ENCODE results near the gene PTMA.
"Not testable (repeated sequence)": the region's sequence is repeated elsewhere in the genome, so short reads cannot be mapped to it uniquely, and the experiment has no call there.

PTMA gene

DNA sequence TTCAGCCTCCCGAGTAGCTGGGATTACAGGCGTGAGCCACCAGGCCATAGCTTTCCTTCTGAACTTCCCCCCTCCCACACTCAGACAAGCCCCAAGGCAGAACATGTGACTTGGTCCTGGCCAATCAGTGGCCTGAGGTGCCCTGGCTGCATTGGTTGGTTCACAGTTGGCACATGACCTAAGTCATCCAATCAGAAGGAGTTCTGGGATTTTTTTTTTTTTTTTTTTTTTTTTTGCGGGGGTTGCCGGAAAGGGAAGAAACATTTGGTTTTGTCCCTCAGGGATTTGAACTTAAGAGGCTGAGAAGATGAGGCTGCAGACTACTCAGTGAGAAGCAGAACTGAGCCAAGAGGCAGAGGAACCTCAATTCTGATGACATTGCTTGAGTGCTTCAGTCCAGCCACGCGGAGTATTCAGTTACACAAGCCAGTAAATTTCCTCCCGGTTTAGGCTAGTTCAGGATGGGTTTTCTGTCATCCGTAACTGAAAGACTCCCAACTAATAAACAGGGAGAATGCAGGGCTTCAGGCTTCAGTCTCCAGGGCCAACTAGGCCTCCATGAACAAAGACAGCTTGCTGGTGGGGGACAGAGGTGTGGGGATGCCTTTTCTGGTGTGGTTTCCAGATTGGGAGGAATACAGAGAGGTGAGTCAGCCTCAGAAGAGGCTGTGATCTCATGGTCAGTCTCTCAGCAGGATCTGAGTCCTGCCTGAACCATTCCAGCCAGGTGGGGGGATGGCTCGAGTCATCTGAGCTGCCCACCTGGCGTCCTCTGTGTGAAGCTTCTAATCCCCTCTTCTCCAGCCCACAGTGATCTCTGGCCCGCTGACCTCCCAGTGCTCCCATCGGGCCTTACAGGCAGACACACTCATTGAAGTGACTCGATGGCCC lies 9.2 kb downstream of the PTMA start:
- DNase-seq: peak; percentile 89 to 94 (median 91)

DNA sequence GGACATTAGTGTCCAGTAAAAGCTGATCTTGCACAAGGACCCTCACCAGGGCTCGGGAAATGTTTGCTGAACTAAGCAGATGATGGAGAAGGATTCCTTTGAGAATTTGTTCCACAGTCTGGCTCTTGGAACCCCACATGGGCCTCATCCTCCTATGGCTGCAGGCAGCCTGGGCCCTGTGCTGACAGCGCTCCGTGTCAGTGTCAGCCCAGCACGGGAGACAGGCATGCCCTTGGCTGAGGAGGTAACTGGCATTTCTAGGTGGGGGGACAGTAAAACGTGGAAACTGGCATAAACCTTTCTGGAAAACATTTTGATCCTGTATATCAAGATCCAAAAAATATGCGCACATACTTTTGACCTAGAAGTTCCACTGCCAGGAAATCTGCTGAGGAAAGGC lies 10.5 kb downstream of the PTMA start:
- no peak for DNase-seq

DNA sequence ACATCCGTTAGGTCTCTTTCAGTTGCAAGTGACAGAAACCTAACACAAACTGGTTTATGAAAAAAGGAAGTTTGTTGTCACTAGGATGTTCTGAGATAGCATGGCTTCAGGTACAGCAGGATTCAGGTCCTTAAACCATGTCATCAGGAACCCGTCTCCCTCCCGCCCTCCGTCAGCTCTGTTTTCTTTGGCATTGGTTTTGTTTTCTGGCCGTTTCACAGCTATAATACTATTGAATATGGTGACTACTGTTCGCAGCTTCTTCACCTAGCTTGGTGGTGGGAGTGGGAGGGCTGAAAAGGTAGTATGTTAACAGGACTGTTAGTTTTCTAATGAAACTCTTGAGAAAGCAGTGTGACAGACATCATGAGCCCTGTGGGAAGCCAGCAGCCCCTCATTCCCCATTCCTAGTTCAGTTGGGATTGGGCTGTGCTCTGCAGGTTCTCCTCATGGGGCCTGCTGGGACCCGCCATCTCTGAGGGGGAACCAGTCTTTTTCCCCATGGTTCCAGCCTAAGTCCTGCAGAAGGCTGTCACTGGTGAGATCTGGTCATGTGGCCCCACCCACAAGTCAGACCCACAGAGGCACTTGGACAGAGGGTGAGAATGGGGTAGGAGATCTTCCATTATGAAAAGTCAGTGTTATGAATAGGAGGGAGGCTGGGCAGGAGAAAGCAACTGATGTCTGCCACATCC lies 12.1 kb downstream of the PTMA start:
- no peak for DNase-seq

DNA sequence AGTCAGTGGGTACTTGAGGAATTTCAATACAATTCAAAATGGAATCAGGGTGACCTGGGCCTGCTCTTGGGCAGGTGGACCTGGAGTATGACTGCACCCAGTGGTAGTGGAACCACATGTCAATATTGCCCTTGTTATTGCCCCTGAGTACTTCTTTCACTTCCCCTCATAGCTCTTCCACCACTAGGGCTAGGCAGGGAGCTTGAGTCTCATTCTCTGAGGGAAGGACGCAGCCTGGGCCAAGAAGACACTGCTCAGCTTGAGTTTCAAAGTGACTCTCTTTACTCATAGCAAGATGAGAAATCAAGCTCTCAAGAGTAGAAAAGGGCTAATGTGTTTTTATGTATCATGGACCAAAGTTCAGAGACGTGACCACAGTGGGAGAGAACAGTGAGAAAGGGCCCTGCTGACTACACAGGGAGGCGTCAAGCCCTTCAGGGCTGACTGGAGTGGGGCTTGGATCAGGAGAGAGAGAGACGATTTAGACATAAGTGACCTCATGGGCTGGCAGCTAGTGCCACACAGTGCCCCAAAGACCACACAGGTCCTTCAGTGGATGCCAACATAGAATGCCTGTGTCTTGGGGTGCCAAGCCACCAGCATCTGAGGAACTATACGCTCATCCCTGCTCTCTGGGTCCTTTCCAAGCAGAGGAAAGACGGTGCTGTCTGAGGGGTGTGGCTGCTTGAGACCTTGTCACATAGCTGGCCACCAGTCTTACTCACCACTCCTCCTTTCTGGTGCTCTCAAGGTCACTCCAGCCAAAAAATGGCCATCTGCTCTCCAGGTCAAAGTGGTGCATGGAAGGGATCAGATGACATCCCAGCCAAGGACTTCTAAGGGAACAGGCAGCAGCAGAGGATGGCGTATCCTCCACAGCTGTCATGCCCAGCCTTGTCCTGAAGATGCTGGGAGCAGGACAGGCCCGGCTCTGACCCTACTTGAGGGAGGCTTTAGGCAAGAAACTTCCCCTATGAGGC lies 13.0 kb downstream of the PTMA start:
- peak; percentile 36 to 43 (median 39) for DNase-seq

DNA sequence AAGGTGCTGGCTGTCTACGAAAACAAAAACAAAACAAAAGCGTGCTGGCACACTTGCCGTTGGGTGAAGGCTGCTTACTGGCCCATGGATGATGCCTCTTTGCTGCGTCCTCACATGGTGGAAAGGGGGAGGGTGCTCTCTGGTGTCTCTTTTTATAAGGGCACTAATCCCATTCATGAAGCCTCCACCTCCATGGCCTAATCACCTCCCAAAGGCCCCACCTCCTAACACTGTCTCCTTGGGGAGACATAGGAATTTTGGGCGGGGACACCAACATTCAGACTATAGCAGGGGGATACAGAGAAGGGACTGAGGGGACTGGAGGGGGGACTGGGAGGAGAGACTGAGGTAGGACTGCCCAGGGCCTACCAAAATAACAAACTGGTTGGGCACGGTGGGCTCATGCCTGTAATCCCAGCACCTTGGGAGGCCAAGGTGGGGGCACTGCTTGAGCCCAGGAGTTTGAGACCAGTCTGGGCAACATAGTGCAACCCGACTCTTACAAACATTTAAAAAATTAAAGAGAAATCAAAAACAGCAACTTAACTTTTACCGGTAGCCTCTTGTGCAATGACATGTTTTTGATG lies 14.5 kb downstream of the PTMA start:
- DNase-seq: no peak

DNA sequence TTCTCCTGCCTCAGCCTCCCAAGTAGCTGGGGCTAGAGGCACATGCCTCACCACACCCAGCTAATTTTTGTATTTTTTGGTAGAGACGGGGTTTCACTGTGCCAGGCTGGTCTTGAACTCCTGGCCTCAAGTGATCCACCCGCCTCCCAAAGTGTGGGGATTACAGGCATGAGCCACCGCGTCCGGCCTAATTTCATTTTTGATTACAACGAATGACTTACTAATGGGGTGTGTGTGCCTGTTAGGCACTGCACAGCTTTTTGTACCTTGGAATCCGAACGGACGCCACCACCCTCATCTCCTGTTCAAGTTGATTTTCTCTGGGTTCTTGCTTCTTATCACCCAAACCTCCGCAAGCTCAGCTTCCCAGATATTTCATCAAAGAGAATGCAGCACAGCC lies 17.2 kb downstream of the PTMA start:
- DNase-seq: no peak

DNA sequence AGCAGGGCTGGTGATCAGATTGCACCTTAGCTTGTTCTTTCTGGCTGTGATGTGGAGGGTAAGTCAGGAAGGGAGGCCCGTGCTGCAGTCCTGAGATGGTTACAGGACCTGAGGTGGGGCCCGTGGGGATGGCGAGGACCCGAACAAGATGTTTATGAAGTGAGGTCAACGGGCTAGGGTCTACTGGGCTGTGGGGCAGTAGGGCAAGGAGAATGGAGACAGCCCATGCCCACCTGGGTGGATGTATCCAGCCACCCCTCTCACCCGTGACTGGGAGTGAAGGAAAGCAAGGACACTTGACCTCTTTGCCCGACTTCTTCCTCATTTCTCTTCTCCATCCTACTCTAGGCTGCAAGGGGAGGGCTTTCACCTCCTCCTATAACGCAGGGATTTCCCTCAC lies 18.0 kb downstream of the PTMA start:
- DNase-seq: no peak

DNA sequence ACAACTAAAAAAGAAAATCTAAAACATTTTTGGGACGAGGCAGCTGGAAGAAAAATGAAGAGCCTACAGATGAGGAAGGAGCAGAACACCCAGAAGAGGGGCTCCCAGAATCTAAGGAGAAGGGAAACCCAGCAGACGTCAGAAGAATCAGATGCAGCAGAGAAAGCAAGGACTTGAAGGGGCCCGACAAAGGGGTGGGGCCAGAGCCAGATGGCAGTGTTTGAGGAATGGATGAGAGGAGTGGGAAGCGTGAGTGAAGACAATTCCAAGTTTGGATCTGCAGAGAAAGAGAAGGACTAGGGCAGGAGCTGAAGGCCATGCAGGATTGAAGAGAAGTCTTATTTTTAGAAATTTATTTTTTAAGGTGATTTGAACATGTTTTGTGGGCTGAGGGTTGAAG lies 19.3 kb downstream of the PTMA start:
- DNase-seq: no peak

DNA sequence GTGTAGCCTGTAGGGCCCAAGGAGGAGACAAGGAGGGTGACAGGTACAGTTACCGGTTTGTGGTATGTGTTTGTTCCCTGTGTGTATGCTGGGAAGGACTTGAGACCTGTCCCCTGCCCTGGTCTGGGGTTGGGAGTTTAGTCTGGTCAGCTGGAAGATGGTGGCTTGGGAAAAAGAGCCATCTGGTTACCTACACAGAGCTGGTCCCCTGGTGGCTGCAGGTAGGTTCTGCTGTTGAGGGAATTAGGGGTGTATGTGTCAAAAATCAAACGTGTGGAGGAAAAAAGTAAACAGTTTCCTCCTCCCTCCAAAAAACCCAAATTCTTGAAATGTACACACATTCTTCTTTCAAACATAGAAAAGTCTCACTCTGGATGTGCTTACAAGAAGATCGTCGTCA lies 24.3 kb downstream of the PTMA start:
- no peak for DNase-seq

DNA sequence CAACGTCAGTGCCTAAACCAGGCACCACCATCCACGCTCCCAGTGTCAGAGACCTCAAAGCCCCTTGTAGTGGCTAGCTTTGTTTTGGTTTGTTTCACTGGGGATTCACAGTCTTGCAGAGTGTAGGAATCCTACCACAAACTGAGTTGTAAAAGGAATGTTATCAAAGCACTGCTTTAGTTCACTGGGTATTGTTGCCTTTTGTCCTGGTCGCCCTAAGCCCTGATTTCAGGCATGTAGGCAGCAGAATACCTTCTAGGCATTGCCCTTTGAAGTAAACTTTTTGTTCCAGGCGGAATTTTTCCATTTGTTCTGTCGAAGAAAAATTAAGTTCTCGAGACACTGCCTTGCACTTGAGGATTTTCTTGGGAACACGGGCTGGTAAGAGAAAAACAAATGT lies 29.4 kb downstream of the PTMA start:
- no peak for DNase-seq

DNA sequence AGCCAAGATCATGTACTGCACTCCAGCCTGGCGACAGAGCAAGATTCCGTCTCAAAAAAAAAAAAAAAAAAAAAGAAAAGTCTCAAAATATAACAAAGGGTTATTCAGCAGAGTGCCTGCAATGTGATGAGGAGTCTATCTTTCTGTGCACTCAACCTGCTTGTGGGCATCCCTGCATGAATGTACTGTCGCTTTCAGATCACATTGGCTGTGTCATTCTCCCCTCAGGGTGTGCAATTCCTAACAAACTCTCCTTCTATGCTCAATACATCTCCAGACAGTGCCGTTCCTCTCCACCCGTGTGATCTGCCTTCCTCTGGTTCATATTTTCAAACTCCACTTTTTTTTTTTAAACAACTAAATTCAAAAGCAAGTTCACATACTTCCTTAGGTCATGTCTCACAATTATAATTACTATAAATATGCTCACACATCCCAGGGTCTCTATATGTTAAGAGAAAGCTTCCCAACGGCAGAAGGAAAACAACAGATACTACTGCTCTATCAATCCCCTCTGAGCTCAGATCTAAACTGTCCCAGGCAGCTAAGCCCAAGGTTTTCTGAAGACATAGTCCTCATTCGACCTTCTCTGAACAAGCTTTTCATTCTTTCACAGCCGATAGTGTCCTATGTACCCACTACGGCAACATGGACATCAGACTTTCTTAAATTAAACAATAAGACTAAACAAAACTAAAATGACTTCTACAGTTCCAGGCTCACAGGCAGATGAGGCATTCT lies 35.2 kb downstream of the PTMA start:
- DNase-seq: no peak

DNA sequence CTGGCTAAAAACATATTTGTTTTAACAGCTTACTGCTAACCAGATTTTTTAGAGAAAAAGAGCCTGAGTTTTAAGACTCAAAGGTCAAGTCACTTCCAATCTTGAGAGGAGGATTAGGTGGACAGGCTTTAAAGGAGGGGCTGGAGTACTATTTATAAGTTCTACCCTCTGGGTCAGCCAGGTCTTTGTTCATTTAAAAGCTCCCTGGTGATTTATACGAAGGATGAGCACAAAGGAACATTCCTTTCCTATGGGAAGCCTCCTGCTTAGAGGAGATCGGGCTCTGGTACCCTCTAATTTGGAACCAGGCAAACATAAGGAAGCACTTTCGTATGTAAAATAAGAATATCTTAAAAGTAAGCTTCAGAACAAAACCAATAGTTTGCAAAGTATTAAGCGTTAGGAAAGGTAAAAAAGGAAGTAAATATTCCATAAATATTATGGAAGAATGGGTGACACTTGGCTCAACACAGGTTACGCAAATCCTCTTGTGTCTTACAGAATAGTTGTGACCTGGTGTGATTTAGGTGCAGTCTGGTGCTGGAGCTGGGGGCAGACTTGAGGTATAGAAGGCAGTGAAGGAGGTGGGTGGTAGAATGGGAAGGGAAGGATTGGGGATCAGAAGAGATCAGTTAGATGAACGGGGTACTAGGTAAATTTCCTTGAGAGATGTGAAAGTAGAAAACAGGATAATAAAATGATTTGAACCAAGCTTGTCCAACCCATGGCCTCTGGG lies 37.1 kb downstream of the PTMA start:
- no peak for DNase-seq

DNA sequence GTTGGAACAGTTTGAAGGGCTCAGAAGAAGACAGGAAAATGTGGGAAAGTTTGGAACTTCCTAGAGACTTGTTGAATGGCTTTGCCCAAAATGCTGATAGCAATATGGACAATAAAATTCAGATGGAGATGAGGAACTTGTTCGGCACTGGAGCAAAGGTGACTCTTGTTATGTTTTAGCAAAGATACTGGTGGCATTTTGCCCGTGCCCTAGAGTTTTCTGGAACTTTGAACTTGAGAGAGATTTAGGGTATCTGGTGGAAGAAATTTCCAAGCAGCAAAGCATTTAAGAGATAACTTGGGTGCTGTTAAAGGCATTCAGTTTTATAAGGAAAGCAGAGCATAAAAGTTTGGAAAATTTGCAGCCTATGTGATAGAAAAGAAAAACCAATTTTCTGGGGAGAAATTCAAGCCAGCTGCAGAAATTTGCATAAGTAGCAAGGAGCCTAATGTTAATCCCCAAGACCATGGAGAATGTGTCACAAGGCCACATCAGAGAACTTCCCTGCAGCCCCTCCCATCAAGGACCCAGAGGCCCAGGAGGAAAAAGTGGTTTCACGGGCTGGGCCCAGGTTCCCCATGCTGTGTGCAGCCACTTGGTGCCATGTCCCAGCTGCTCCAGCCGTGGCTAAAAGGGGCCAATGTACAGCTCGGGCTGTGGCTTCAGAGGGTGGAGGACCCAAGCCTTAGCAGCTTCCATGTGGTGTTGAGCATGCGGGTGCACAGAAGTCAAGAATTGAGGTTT lies 40.0 kb downstream of the PTMA start:
- DNase-seq: not testable (repeated sequence)

DNA sequence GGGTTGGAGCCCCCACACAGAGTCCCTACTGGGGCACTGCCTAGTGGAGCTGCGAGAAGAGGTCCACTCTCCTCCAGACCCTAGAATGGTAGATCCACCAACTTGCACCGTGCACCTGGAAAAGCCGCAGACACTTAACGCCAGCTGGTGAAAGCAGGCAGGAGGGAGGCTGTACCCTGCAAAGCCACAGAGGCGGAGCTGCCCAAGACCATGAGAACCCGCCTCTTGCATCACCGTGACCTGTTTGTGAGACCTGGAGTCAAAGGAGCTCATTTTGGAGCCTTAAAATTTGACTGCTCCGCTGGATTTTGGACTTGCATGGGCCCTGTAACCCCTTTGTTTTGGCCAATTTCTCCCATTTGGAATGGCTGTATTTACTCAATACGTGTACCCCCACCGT lies 40.7 kb downstream of the PTMA start:
- DNase-seq: not testable (repeated sequence)

DNA sequence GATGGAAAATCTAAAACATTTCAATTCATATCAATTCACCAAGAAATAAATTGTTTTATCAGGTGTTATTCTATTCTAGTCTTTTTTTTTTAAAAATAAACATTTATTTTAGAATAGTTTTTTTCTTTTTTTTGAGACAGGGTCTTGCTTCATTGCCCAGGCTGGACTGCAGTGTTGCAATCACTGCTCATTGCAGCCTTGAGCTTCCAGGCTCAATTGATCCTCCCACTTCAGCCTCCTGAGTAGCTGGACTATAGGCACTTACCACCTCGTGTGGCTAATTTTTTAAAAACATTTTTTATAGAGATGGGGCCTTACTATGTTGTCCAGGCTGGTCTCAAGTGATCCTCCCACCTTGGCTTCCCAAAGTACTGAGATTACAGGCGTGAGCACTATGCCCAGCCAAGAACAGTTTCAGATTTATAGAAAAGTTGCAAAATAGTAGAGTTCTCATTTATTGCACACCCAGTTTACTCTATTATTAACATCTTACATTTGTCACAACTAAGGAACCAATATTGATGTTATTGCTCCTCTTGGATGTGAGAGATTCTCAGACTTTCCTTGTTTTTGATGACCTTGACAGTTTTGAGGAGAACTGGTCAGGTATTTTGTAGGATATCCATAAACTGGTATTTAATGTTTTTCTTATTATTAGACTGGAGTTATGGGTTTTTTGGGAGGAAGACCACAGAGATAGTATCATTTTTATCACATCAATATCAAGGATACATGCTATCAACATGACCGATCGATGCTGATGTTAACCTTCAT lies 42.9 kb downstream of the PTMA start:
- DNase-seq: no peak

DNA sequence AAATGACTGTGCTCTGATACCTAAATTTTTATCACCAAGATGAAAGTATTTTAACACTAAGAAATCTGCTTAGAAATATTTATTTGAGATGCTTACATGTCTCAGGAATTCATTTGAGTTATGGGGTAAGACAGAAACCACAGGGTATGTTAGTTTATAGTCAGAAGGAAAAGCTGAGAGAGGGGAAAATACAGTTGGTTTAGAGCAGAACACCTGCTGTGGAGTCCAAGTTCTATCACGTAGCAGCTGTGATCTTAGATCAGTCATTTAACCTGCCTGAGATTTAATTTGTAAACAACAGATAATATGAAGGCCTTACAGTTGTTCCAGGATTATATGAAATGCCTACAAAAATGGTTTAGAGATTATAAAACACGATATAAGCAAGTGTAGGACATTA lies 43.7 kb downstream of the PTMA start:
- no peak for DNase-seq

DNA sequence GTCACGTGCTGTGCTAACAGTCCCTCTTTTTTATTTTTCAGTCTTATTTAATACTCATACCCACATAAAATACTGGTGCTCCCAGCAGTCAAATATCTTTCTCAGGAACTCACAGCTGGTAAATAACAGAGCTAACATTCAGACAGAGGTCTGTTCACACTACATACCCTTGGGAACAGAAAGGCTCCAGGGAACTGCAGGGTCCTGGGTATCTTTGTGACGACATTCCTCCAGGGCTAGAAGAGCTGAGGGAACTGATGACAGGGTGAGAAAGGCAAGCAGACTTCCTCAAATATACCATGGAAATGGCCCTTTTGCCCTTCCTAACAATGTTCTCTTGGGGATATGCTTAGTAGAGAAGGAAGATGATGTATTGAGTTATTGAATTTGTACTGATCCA lies 53.4 kb downstream of the PTMA start:
- DNase-seq: no peak

Data from suppressor macrophage treated with lipopolysaccharide for 1 hour (primary cell).